Measurements from ENCODE around the gene FAM124B.

GRCh38 chr2:224442071-224442967 is 40.4 kb upstream of the FAM124B start:
- TF ChIP-seq, protein P1, sequence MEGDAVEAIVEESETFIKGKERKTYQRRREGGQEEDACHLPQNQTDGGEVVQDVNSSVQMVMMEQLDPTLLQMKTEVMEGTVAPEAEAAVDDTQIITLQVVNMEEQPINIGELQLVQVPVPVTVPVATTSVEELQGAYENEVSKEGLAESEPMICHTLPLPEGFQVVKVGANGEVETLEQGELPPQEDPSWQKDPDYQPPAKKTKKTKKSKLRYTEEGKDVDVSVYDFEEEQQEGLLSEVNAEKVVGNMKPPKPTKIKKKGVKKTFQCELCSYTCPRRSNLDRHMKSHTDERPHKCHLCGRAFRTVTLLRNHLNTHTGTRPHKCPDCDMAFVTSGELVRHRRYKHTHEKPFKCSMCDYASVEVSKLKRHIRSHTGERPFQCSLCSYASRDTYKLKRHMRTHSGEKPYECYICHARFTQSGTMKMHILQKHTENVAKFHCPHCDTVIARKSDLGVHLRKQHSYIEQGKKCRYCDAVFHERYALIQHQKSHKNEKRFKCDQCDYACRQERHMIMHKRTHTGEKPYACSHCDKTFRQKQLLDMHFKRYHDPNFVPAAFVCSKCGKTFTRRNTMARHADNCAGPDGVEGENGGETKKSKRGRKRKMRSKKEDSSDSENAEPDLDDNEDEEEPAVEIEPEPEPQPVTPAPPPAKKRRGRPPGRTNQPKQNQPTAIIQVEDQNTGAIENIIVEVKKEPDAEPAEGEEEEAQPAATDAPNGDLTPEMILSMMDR (IDR thresholded peaks at IDR 0.05), result no peak
- TF ChIP-seq POLR2AphosphoS5 (IDR thresholded peaks at IDR 0.05), result no peak
